ENCODE data around the gene SYT1.

GRCh38 chr12:79183926-79184325 lies 319.4 kb downstream of the SYT1 start:
- TF ChIP-seq POLR2AphosphoS5 (IDR thresholded peaks at IDR 0.05) (no peak), CTCF (IDR thresholded peaks at IDR 0.05) (no peak), POLR2A (IDR thresholded peaks at IDR 0.05) (no peak), EP300 (IDR thresholded peaks at IDR 0.05) (no peak)

Data from sigmoid colon (tissue), 4 donors.